Hepatocyte (in vitro differentiated cells): Measurements from ENCODE around the gene M1AP. TPM values are rescaled to one million over a fixed set of nuclear protein-coding genes. Genes with fewer than 3 reads are reported as not detected.

Experiments used
- DNase-seq: peaks from one replicate; pipeline ENCODE4 v3.0.0-alpha.2; 2016; ENCODE audit warnings: low spot score
- H2AFZ ChIP-seq: fragments of 200-600 bp; sonication (generic); 2 replicates; pipeline ENCODE4 v1.6.0; 2016; ENCODE audit warnings: antibody characterized with exemption, mild to moderate bottlenecking
- H3K27ac ChIP-seq: fragments of 200-600 bp; sonication (generic); 2 replicates; pipeline ENCODE4 v1.5.1; 2016; ENCODE audit warnings: mild to moderate bottlenecking
- H3K27me3 ChIP-seq: fragments of 200-600 bp; sonication (generic); 2 replicates; pipeline ENCODE4 v1.6.1; 2016
- H3K36me3 ChIP-seq: fragments of 200-600 bp; sonication (generic); replicated peaks from 2 replicates; pipeline ENCODE4 v1.5.1; 2016; ENCODE audit warnings: low read depth; ENCODE audit not compliant: insufficient read depth
- H3K4me1 ChIP-seq: fragments of 200-600 bp; sonication (generic); 2 replicates; pipeline ENCODE4 v1.5.1; 2016; ENCODE audit warnings: mild to moderate bottlenecking, moderate library complexity; ENCODE audit not compliant: insufficient read depth
- H3K4me2 ChIP-seq: fragments of 200-600 bp; sonication (generic); 2 replicates; pipeline ENCODE4 v1.6.0; 2016
- H3K4me3 ChIP-seq: fragments of 200-600 bp; sonication (generic); 2 replicates; pipeline ENCODE4 v1.5.1; 2016; ENCODE audit warnings: mild to moderate bottlenecking
- H3K79me2 ChIP-seq: fragments of 200-600 bp; sonication (generic); 2 replicates; pipeline ENCODE4 v1.6.0; 2017; ENCODE audit warnings: mild to moderate bottlenecking
- H3K9me2 ChIP-seq: fragments of 200-600 bp; sonication (generic); replicated peaks from 2 replicates; pipeline ENCODE4 v1.6.0; 2017; ENCODE audit warnings: mild to moderate bottlenecking; ENCODE audit not compliant: insufficient read depth
- H3K9me3 ChIP-seq: fragments of 200-600 bp; sonication (generic); 2 replicates; pipeline ENCODE4 v1.5.1; 2016; ENCODE audit warnings: low read depth, mild to moderate bottlenecking
- H4K20me1 ChIP-seq: fragments of 200-600 bp; sonication (generic); 2 replicates; pipeline ENCODE4 v1.6.0; 2016; ENCODE audit warnings: mild to moderate bottlenecking; ENCODE audit not compliant: insufficient read depth, poor library complexity, severe bottlenecking
- CTCF ChIP-seq: fragments of 200-600 bp; sonication (generic); IDR thresholded peaks from 2 replicates; pipeline ENCODE4 v1.5.1; 2016; ENCODE audit warnings: antibody characterized with exemption, mild to moderate bottlenecking; ENCODE audit not compliant: poor library complexity
- EZH2 ChIP-seq: fragments of 200-600 bp; sonication (generic); IDR thresholded peaks from 2 replicates; pipeline ENCODE4 v1.6.1; 2016; ENCODE audit warnings: antibody characterized with exemption, mild to moderate bottlenecking, borderline replicate concordance
- EZH2phosphoT487 ChIP-seq: fragments of 200-600 bp; sonication (generic); IDR thresholded peaks from one replicate; pipeline ENCODE4 v1.6.1; 2018; ENCODE audit warnings: antibody characterized with exemption, mild to moderate bottlenecking, low read depth, moderate library complexity; ENCODE audit not compliant: unreplicated experiment, severe bottlenecking
- WGBS: methylation state at CpG from one replicate; pipeline ENCODE4 v1.1.6; 2016; ENCODE audit warnings: low lambda C conversion rate; ENCODE audit errors: missing lambda C conversion rate; 5-methylcytosine and 5-hydroxymethylcytosine counted together
- polyA plus RNA-seq: library from polyadenylated mRNA; unstranded; fragments of >200 nt; fragmentation: Nextera tagmentation; extraction: Ambion mirVana; gene quantifications from 2 replicates; pipeline ENCODE4 v1.2.1, GENCODE V29; 2016
- total RNA-seq: library from RNA; depleted of rRNA; stranded (reverse); fragments of >200 nt; gene quantifications from 2 replicates; pipeline ENCODE4 v1.2.3, GENCODE V29; 2014

Gene M1AP
- total and polyA plus RNA-seq, 2 experiments from 2014 or later, result 0.30 to 0.70 TPM

GRCh38 chr2:74548285-74548899, 99.7 kb downstream of the M1AP start:
- Histone ChIP-seq H3K9me3 (no peaks in the 10 kb centered on the region), H2AFZ (peak overlapping the region; percentile 51), H3K4me2 (peak overlapping the region; percentile 99), H4K20me1 (no peaks in the 10 kb centered on the region), H3K9me2 (no peaks in the 10 kb centered on the region), H3K27ac (peak overlapping the region; percentile 5), H3K36me3 (no peaks in the 10 kb centered on the region), H3K27me3 (no peaks in the 10 kb centered on the region), H3K4me1 (peaks cover 9% of the 10 kb centered on the region), H3K79me2 (no peaks in the 10 kb centered on the region), H3K4me3 (peak overlapping the region; percentile 49)
- TF ChIP-seq EZH2phosphoT487 (no peak), EZH2 (no peak), CTCF (no peak)
- no peak for DNase-seq
- WGBS, result 14% methylated on average over 21 of the region's 26 CpGs

DNA sequence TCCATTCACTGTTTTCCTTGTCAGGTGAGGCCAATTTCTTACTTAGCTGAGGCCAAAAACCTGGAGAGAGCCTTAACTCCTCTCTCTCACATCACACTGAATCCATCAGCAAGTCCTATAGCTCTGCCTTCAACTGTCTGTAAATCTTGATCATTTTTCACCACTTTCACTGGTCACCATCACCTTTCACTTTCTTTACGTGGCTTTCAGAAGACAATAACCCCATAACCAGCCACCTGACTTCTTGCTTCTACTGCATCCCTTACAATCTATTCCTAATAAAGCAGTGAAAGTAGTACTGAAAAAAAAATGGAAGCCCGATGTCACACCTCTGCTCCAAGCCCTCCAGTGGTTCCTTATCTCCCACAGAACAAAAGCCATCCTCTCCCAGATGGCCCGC, 102.1 kb downstream of the M1AP start:
- H3K9me2 ChIP-seq, result no peaks in the 10 kb centered on the region
- H3K79me2 ChIP-seq, result no peaks in the 10 kb centered on the region
- H3K27ac ChIP-seq, result no peak overlapping the region
- no peak overlapping the region for H3K4me3 ChIP-seq
- H3K27me3 ChIP-seq, result no peaks in the 10 kb centered on the region
- H4K20me1 ChIP-seq, result no peaks in the 10 kb centered on the region
- DNase-seq, result no peak
- WGBS, result 73% methylated on average over 3 of the region's 3 CpGs
- no peak overlapping the region for H2AFZ ChIP-seq
- no peak overlapping the region for H3K4me2 ChIP-seq
- TF ChIP-seq CTCF, result no peak
- no peaks in the 10 kb centered on the region for H3K36me3 ChIP-seq
- H3K9me3 ChIP-seq, result no peaks in the 10 kb centered on the region
- peaks cover 5% of the 10 kb centered on the region for H3K4me1 ChIP-seq

- H3K4me1 ChIP-seq, result peaks cover 5% of the 10 kb centered on the region
- no peak for DNase-seq
- 84% methylated on average over 3 of the region's 3 CpGs for WGBS
- no peak overlapping the region for H3K4me3 ChIP-seq
- TF ChIP-seq EZH2 (no peak), EZH2phosphoT487 (no peak), CTCF (peak; percentile 6)
- no peak overlapping the region for H2AFZ ChIP-seq
- H3K27me3 ChIP-seq, result no peaks in the 10 kb centered on the region
- no peaks in the 10 kb centered on the region for H3K9me2 ChIP-seq
- no peak overlapping the region for H3K27ac ChIP-seq
- no peaks in the 10 kb centered on the region for H3K79me2 ChIP-seq
- H3K4me2 ChIP-seq, result no peak overlapping the region
- H3K36me3 ChIP-seq, result no peaks in the 10 kb centered on the region
- H4K20me1 ChIP-seq, result no peaks in the 10 kb centered on the region
- no peaks in the 10 kb centered on the region for H3K9me3 ChIP-seq
These were observed 103.5 kb downstream of the M1AP start for GRCh38 chr2:74544634-74545033.

GRCh38 chr2:74542978-74543377, 105.2 kb downstream of the M1AP start:
- WGBS, result 96% methylated on average over 1 of the region's 1 CpG
- H3K36me3 ChIP-seq, result no peaks in the 10 kb centered on the region
- H3K4me3 ChIP-seq, result no peak overlapping the region

More at GRCh38 chr2:74542978-74543377, 105.2 kb downstream of the M1AP start:
- no peak for DNase-seq
- Histone ChIP-seq H3K9me2 (no peaks in the 10 kb centered on the region), H3K79me2 (no peaks in the 10 kb centered on the region), H3K27me3 (no peaks in the 10 kb centered on the region), H2AFZ (no peak overlapping the region), H3K27ac (no peak overlapping the region), H3K4me2 (no peak overlapping the region), H3K9me3 (no peaks in the 10 kb centered on the region), H4K20me1 (no peaks in the 10 kb centered on the region), H3K4me1 (no peaks in the 10 kb centered on the region)
- no peak for TF ChIP-seq EZH2phosphoT487
- no peak for TF ChIP-seq CTCF
- no peak for TF ChIP-seq EZH2
